ENCODE results near the gene BICDL1.
A peak's percentile ranks its signal among the peaks of the same experiment; 100 is the strongest.
"Not testable (repeated sequence)": the region's sequence is repeated elsewhere in the genome, so short reads cannot be mapped to it uniquely, and the experiment has no call there.

Gene BICDL1

GRCh38 chr12:120006258-120006975, 17.4 kb downstream of the BICDL1 start:
- DNase-seq, result no peak

- DNase-seq, result no peak
Measured at GRCh38 chr12:120007272-120007671, 18.2 kb downstream of the BICDL1 start.

DNA sequence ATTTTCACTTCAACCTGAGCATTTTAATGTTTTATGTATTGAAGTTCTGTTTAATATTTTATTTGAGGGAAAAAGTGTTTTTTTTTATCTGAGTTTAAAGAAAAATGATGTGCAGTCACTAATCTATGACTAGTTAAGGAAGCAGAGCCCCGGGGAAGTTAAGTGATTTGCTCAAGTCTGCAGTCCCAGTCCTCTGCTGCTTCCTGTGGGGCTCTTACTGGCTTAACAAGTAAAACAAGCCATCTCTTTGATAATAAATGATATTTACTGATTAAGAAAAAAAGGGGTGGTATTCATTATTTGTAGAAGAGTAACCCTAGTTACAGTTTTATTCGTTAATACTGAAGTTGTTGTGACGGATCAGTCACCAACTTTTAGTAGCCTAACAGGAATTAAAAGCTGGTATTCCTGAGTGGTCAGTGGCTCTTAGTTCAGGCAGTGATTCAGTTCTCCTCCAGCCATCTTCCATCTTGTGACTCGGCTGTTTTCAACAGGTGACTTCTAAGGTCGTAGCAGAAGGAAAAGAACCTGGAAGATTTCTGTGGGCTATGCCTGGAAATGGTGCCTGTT, 21.7 kb downstream of the BICDL1 start:
- no peak for DNase-seq

- no peak for DNase-seq
Measured at GRCh38 chr12:120012067-120012621, 23.1 kb downstream of the BICDL1 start.

- no peak for DNase-seq
Measured at GRCh38 chr12:120013659-120014380, 24.8 kb downstream of the BICDL1 start.

GRCh38 chr12:120014381-120014735, 25.3 kb downstream of the BICDL1 start:
- DNase-seq, result not testable (repeated sequence)

GRCh38 chr12:120015313-120015712, 26.3 kb downstream of the BICDL1 start:
- DNase-seq, result no peak

- not testable (repeated sequence) for DNase-seq
Measured at GRCh38 chr12:120016199-120016598, 27.2 kb downstream of the BICDL1 start.

GRCh38 chr12:120019197-120019596, 30.2 kb downstream of the BICDL1 start:
- DNase-seq, result no peak

DNA sequence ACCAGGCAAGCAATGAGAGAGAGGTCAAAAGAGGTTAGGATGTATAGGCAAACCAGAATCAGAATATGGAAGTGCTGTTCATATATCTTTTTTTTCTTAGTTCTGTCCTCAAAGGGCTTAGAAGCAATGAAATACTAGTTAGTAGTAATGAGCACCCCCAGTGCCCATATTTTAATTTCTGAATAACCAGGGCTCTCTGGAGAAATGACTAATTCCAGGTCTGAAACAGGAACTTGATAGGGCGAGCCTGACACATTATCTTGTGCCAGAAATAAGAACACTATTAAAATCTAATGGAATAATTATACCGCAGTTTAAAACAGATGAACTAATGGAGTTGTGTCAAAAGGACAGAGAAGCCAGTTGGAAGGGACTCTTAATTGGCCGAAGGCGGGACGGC, 30.9 kb downstream of the BICDL1 start:
- DNase-seq, result no peak

DNA sequence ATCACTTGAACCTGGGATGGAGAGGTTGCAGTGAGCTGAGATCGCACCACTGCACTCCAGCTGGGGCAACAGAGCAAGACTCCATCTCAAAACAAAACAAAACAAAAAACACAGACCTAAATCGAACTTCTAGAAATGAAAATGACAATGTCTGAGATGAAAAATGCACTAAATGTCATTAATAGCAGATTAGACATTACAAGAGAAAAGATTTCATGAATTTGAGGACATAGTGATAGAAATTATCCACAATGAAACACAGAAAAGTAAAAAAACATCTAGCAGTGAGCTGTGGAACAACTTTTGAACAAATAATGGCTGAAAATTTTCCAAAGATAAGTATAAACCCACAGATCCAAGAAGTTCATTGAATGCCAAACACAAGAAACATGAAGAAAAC, 35.2 kb downstream of the BICDL1 start:
- no peak for DNase-seq

DNA sequence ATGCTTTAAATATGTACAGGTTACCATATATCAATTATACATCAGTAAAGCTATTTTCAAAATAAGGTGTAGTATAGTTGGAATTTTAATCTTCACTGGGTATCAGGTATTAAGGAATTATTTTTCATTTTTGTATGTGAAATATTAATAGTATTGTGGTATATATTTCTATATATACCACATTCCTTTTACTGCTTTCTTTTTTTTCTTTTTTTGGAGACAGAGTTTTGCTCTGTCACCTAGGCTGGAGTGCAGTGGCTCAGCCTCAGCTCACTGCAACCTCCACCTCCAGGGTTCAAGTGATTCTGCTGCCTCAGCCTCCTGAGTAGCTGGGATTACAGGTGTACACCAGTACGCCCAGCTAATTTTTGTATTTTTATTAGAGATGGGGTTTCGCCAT, 36.6 kb downstream of the BICDL1 start:
- no peak for DNase-seq

DNA sequence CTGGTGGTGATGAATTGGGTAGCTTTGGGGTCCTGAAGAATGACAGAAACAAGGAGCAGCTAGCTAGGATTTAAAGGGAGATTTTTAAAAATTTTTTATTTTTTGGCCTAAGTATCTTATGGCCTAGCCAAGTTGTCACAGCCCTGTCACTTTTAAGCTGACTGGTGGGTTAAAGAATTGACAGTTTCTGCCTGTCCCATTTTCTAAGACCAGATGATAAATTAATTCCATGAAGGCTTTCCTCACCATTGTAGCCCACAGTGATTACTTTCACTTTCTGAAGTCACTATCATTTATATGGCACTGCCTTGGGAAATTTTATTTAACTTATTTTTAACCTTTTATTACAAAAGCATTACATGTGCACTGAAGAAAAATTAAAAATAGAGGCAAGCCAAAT, 43.2 kb downstream of the BICDL1 start:
- DNase-seq, result no peak

- no peak for DNase-seq
Measured at GRCh38 chr12:120037851-120038250, 48.8 kb downstream of the BICDL1 start.

DNA sequence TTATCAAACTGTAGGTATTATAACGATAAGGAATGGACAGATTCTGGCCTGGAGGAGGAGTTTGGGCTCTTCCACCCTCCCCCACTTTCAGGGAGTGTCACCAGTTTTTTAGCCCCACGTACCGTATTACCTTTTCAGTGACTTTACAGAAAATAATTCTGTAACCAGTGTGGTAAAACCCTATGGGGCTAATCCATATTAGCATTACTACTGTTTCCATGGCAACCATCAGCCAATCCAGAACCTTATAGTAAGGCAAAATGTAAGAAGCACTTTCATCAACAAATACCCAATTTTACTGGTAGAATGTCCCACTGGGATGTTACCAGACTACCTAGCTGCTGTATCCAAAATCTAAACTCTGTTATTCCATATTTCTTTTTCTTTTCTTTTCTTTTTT, 50.7 kb downstream of the BICDL1 start:
- DNase-seq, result peak in 1 of 2 experiments; percentile 1

- no peak for DNase-seq
Measured at GRCh38 chr12:120041386-120042231, 52.6 kb downstream of the BICDL1 start.

DNA sequence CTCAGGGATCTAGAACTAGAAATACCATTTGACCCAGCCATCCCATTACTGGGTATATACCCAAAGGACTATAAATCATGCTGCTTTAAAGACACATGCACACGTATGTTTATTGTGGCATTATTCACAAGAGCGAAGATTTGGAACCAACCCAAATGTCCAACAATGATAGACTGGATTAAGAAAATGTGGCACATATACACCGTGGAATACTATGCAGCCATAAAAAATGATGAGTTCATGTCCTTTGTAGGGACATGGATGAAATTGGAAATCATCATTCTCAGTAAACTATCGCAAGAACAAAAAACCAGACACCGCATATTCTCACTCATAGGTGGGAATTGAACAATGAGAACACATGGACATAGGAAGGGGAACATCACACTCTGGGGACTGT, 56.3 kb downstream of the BICDL1 start:
- DNase-seq, result not testable (repeated sequence)

- peak in 1 of 2 experiments; percentile 8 for DNase-seq
Measured at GRCh38 chr12:120047072-120047471, 58.0 kb downstream of the BICDL1 start.

DNA sequence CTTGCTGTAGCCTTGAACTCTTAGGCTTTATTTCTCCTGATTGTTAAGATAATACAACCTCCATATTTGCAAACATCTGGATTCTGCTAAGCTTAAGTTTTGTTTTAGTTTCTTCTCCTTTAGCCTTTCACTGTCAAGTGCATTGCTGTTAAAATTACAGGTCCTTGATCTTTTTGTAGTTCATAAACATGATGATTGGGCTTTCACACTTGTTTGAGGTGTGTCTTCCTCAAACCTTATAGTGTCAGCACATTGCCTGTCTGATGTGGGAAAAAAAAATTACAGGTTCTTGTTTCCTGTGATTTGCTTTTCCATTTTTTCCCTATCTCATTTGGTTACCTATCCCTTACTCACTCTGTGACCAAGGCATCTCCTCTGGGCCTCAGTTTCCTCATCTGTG, 59.2 kb downstream of the BICDL1 start:
- no peak for DNase-seq

- no peak for DNase-seq
Measured at GRCh38 chr12:120049426-120049825, 60.4 kb downstream of the BICDL1 start.

DNA sequence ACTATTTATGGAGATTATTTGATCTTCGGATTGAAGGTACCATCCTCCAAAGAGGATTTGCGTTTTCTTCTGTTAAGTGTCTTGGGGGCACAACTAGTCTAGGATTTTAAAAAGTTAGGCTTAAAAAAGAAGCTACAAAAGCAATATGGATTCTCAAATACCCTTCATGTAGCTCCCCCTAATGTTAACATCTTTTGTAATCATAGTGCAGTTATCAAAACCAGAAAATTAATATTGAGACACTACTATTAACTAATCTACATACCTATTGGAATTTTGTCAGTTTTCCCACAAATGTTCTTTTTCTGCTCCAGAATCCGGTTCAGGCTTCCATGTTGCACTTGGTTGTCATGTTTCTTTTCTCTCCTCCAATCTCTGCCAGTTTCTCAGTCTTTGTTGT, 62.5 kb downstream of the BICDL1 start:
- no peak for DNase-seq

- DNase-seq, result no peak
Measured at GRCh38 chr12:120054293-120054692, 65.3 kb downstream of the BICDL1 start.
